Esophagus muscularis mucosa (tissue), 4 donors: ENCODE data around the gene D2HGDH. TPM values are rescaled to one million over a fixed set of nuclear protein-coding genes. Genes with fewer than 3 reads are reported as not detected.

Source experiments
- DNase-seq: peaks from one replicate; pipeline ENCODE4 v3.0.0-alpha.2; 2017; ENCODE audit errors: extremely low spot score
- H3K27ac ChIP-seq, 4 donors: fragments of 200-600 bp; sonication (generic); replicated peaks in 1 of 4; 1 replicate in 3 of 4; 2 replicates in 1 of 4; pipeline ENCODE4 v1.5.1; 2016 to 2019; ENCODE audit warnings: mild to moderate bottlenecking in 1 of 4
- H3K27me3 ChIP-seq, 4 donors: fragments of 200-600 bp; sonication (generic); one replicate each; pipeline versions ENCODE4 v1.5.1 to v1.6.0; 2016 to 2019
- H3K36me3 ChIP-seq, 4 donors: fragments of 200-600 bp; sonication (generic); one replicate each; pipeline ENCODE4 v1.5.1; 2016 to 2019
- H3K4me1 ChIP-seq, 4 donors: fragments of 200-600 bp; sonication (generic); one replicate each; pipeline ENCODE4 v1.5.1; 2016 to 2019
- H3K4me3 ChIP-seq, 4 donors: fragments of 200-600 bp; sonication (generic); 1 replicate in 2 of 4; 2 replicates in 2 of 4; pipeline ENCODE4 v1.5.1; 2016 to 2019; ENCODE audit warnings: mild to moderate bottlenecking in 4 of 4, moderate library complexity in 1 of 4
- H3K9me3 ChIP-seq, 4 donors: fragments of 200-600 bp; sonication (generic); 1 replicate in 3 of 4; 2 replicates in 1 of 4; pipeline ENCODE4 v1.5.1; 2016 to 2019
- CTCF ChIP-seq, 3 experiments: fragments of 200-600 bp in 2 of 3; fragments of 450-650 bp in 1 of 3; sonication (generic) in 2 of 3; IDR thresholded peaks; one replicate each; pipeline ENCODE4 v1.5.1; 2017 to 2019; ENCODE audit warnings: antibody characterized with exemption in 3 of 3, mild to moderate bottlenecking in 2 of 3, moderate library complexity in 1 of 3
- EP300 ChIP-seq: sonication (generic); formaldehyde crosslinking; IDR thresholded peaks from one replicate; pipeline ENCODE4 v1.6.1; 2017; ENCODE audit warnings: antibody characterized with exemption
- POLR2A ChIP-seq: fragments of 450-650 bp; IDR thresholded peaks from one replicate; pipeline ENCODE4 v1.6.1; 2017; ENCODE audit warnings: antibody characterized with exemption, moderate library complexity, mild to moderate bottlenecking, low read depth
- POLR2AphosphoS5 ChIP-seq, 2 donors: sonication (generic); formaldehyde crosslinking; IDR thresholded peaks; one replicate each; pipeline ENCODE4 v1.6.1; 2017; ENCODE audit warnings: antibody characterized with exemption in 2 of 2
- WGBS: methylation state at CpG from one replicate; pipeline ENCODE4 v1.1.5; 2018; 5-methylcytosine and 5-hydroxymethylcytosine counted together
- intact Hi-C: fragments of 100-400 bp; cut with DNase I; formaldehyde crosslinking; loops from one replicate; pipeline ENCODE4 v1.15.1; 2023
- total RNA-seq, 4 donors: library from RNA; depleted of rRNA; stranded (reverse); fragments of >200 nt; gene quantifications; one replicate each; pipeline versions ENCODE4 v1.1.0 to v1.2.1, GENCODE V29; 2016

The D2HGDH gene
- total RNA-seq, 4 donors from 2014 or later = 10.9 to 16.3 (median 11.9) TPM

GRCh38 chr2:241811952-241812729, 77.7 kb downstream of the D2HGDH start:
- Histone ChIP-seq H3K27me3 (peaks cover 0 to 46% (median 0%) of the 10 kb centered on the region in 4 donors), H3K36me3 (no peaks in the 10 kb centered on the region), H3K9me3 (no peaks in the 10 kb centered on the region), H3K4me1 (peaks cover 0 to 20% (median 0%) of the 10 kb centered on the region in 4 donors), H3K4me3 (no peak overlapping the region), H3K27ac (no peak overlapping the region)
- intact Hi-C loops = no loop called here
- TF ChIP-seq POLR2AphosphoS5 (IDR thresholded peaks at IDR 0.05) (no peak), CTCF (IDR thresholded peaks at IDR 0.05) (no peak), POLR2A (no peak), EP300 (no peak)
- WGBS = 81% methylated on average over 14 of the region's 20 CpGs
- no peak for DNase-seq

- no peak overlapping the region for H3K27ac ChIP-seq
- H3K4me3 ChIP-seq = no peak overlapping the region
- DNase-seq = no peak
- no peaks in the 10 kb centered on the region for H3K9me3 ChIP-seq
- no peak for TF ChIP-seq POLR2AphosphoS5 (IDR thresholded peaks at IDR 0.05)
- TF ChIP-seq POLR2A = no peak
- no peak for TF ChIP-seq EP300
- no peak for TF ChIP-seq CTCF (IDR thresholded peaks at IDR 0.05)
- no peaks in the 10 kb centered on the region for H3K36me3 ChIP-seq
- WGBS = 86% methylated on average over 15 of the region's 40 CpGs
- H3K27me3 ChIP-seq = peaks cover 0 to 51% (median 0%) of the 10 kb centered on the region in 4 donors
- H3K4me1 ChIP-seq = peaks cover 0 to 20% (median 0%) of the 10 kb centered on the region in 4 donors
- intact Hi-C loops = no loop called here
Measured at GRCh38 chr2:241812730-241813643, 78.6 kb downstream of the D2HGDH start.

- TF ChIP-seq POLR2AphosphoS5 (IDR thresholded peaks at IDR 0.05) = no peak
- TF ChIP-seq POLR2A = no peak
- no peak for TF ChIP-seq CTCF (IDR thresholded peaks at IDR 0.05)
- TF ChIP-seq EP300 = no peak
- no peak for DNase-seq
Measured at GRCh38 chr2:241813644-241814392, 79.4 kb downstream of the D2HGDH start.

GRCh38 chr2:241814393-241814642, 79.9 kb downstream of the D2HGDH start:
- WGBS = 89% methylated on average over 3 of the region's 17 CpGs
- Histone ChIP-seq H3K4me3 (no peak overlapping the region), H3K4me1 (peaks cover 0 to 20% (median 0%) of the 10 kb centered on the region in 4 donors), H3K36me3 (no peaks in the 10 kb centered on the region), H3K9me3 (no peaks in the 10 kb centered on the region), H3K27me3 (peaks cover 0 to 60% (median 0%) of the 10 kb centered on the region in 4 donors), H3K27ac (no peak overlapping the region)
- no peak for TF ChIP-seq POLR2AphosphoS5 (IDR thresholded peaks at IDR 0.05)
- TF ChIP-seq EP300 = no peak
- no peak for TF ChIP-seq POLR2A
- TF ChIP-seq CTCF (IDR thresholded peaks at IDR 0.05) = no peak
- intact Hi-C loops = no loop called here
- DNase-seq = no peak

More at GRCh38 chr2:241813644-241814392, 79.4 kb downstream of the D2HGDH start:
- WGBS = 53% methylated on average over 12 of the region's 20 CpGs
- H3K36me3 ChIP-seq = no peaks in the 10 kb centered on the region
- peaks cover 0 to 20% (median 0%) of the 10 kb centered on the region in 4 donors for H3K4me1 ChIP-seq
- H3K27ac ChIP-seq = no peak overlapping the region
- H3K4me3 ChIP-seq = no peak overlapping the region
- intact Hi-C loops = no loop called here
- no peaks in the 10 kb centered on the region for H3K9me3 ChIP-seq
- H3K27me3 ChIP-seq = peaks cover 0 to 59% (median 0%) of the 10 kb centered on the region in 4 donors
